Suprapubic skin (tissue), 4 donors: ENCODE measurements around the gene SOX6.

Experiments
- EP300 ChIP-seq: sonication (generic); formaldehyde crosslinking; IDR thresholded peaks from one replicate; pipeline ENCODE4 v1.6.1; 2017; ENCODE audit warnings: antibody characterized with exemption
- POLR2A ChIP-seq, 2 donors: fragments of 450-650 bp; IDR thresholded peaks; one replicate each; pipeline ENCODE4 v1.6.1; 2017; ENCODE audit warnings: antibody characterized with exemption in 2 of 2, mild to moderate bottlenecking in 2 of 2, moderate library complexity in 2 of 2
- POLR2AphosphoS5 ChIP-seq, 3 donors: sonication (generic); formaldehyde crosslinking; IDR thresholded peaks; one replicate each; pipeline ENCODE4 v1.6.1; 2017; ENCODE audit warnings: antibody characterized with exemption in 3 of 3

GRCh38 chr11:16098526-16099205 is 257.7 kb downstream of the SOX6 start:
- TF ChIP-seq POLR2A (IDR thresholded peaks at IDR 0.05): no peak
- TF ChIP-seq EP300: no peak
- TF ChIP-seq POLR2AphosphoS5 (IDR thresholded peaks at IDR 0.05): no peak
